OCI-LY7 (cell line): ENCODE results near the gene MEGF6. TPM values are rescaled to one million over a fixed set of nuclear protein-coding genes. Genes with fewer than 3 reads are reported as not detected.

Experiments
- BruUV-seq: library from RNA; stranded (reverse); fragments of 400-500 nt; replicated peaks from 2 replicates; lab custom pipeline; 2021; lab: Mats Ljungman, UMichigan
- CTCF ChIA-PET: fragments of 300-600 bp; sonication (Branson Sonifier 250); formaldehyde crosslinking; loops from one replicate; lab custom pipeline; 2022; ENCODE audit warnings: antibody characterized with exemption; ENCODE audit not compliant: unreplicated experiment; lab: Charles Lee
- POLR2A ChIA-PET: fragments of 300-600 bp; sonication (Branson Sonifier 250); formaldehyde crosslinking; loops from one replicate; lab custom pipeline; 2022; ENCODE audit warnings: antibody characterized with exemption; lab: Charles Lee
- DNase-seq: peaks from one replicate; pipeline ENCODE4 v3.0.0-alpha.2; 2015; ENCODE audit warnings: low spot score
- H2AFZ ChIP-seq: fragments of 200-600 bp; sonication (generic), shearing (Covaris generic); 2 replicates; pipeline ENCODE4 v1.6.1; 2014; ENCODE audit warnings: mild to moderate bottlenecking, antibody characterized with exemption, low read length, moderate library complexity
- H3K27ac ChIP-seq: fragments of 200-600 bp; sonication (generic); 2 replicates; pipeline ENCODE4 v1.5.1; 2014; ENCODE audit warnings: mixed run types, low read depth, mild to moderate bottlenecking, moderate library complexity, low read length, inconsistent platforms; ENCODE audit not compliant: poor library complexity, severe bottlenecking
- H3K36me3 ChIP-seq: fragments of 200-600 bp; sonication (generic); 2 replicates; pipeline ENCODE4 v1.6.1; 2014; ENCODE audit warnings: mild to moderate bottlenecking, antibody characterized with exemption, low read length, moderate library complexity, mixed read lengths; ENCODE audit not compliant: insufficient read depth
- H3K4me1 ChIP-seq: fragments of 200-600 bp; sonication (generic); 2 replicates; pipeline ENCODE4 v1.5.1; 2014; ENCODE audit warnings: mild to moderate bottlenecking, low read length; ENCODE audit not compliant: insufficient read depth, poor library complexity, severe bottlenecking
- H3K4me2 ChIP-seq: fragments of 200-600 bp; sonication (generic); 2 replicates; pipeline ENCODE4 v1.6.1; 2014; ENCODE audit warnings: mild to moderate bottlenecking, low read length
- H3K4me3 ChIP-seq: fragments of 200-600 bp; sonication (generic); 2 replicates; pipeline ENCODE4 v1.5.1; 2014; ENCODE audit warnings: mild to moderate bottlenecking, low read depth, low read length; ENCODE audit not compliant: poor library complexity, severe bottlenecking
- H3K79me2 ChIP-seq: fragments of 200-600 bp; sonication (generic); 2 replicates; pipeline ENCODE4 v1.6.1; 2016; ENCODE audit warnings: low read depth, mild to moderate bottlenecking, low read length, moderate library complexity, mixed read lengths; ENCODE audit not compliant: insufficient read depth
- H3K9me2 ChIP-seq: fragments of 200-600 bp; sonication (generic); 2 replicates; pipeline ENCODE4 v1.6.1; 2016; ENCODE audit warnings: mild to moderate bottlenecking, low read length, mixed read lengths; ENCODE audit not compliant: insufficient read depth
- H3K9me3 ChIP-seq: fragments of 200-600 bp; sonication (generic); 2 replicates; pipeline ENCODE4 v1.6.1; 2014; ENCODE audit warnings: mild to moderate bottlenecking, mixed run types, low read length, mixed read lengths
- H4K20me1 ChIP-seq: fragments of 200-600 bp; sonication (generic); 2 replicates; pipeline ENCODE4 v1.6.1; 2014; ENCODE audit warnings: mild to moderate bottlenecking, antibody characterized with exemption, low read length, moderate library complexity, mixed read lengths; ENCODE audit not compliant: insufficient read depth
- CTCF ChIP-seq: fragments of 200-600 bp; sonication (generic); conservative IDR thresholded peaks from 2 replicates; pipeline ENCODE4 v1.5.1; 2014; ENCODE audit warnings: mild to moderate bottlenecking, antibody characterized with exemption, low read length, moderate library complexity, mixed read lengths
- EZH2phosphoT487 ChIP-seq: fragments of 200-600 bp; sonication (generic); IDR thresholded peaks from 2 replicates; pipeline ENCODE4 v1.6.1; 2018; ENCODE audit warnings: low read depth, borderline replicate concordance, mild to moderate bottlenecking, mixed run types, antibody characterized with exemption, low read length, moderate library complexity, mixed read lengths
- intact Hi-C: fragments of 100-400 bp; cut with micrococcal nuclease; formaldehyde crosslinking; loops from one replicate; pipeline ENCODE4 v1.10.0; 2022; ENCODE audit not compliant: unreplicated experiment
- total RNA-seq, 2 experiments: library from RNA; depleted of rRNA in 1 of 2; stranded (reverse); fragments of >200 nt in 1 of 2; shearing (Covaris generic) in 1 of 2; gene quantifications; 2 replicates each; pipeline ENCODE4 v1.2.3, GENCODE V29; 2014 to 2022

The MEGF6 gene
- total RNA-seq, 2 experiments from 2014 or later: 0.15 to 0.32 TPM

DNA sequence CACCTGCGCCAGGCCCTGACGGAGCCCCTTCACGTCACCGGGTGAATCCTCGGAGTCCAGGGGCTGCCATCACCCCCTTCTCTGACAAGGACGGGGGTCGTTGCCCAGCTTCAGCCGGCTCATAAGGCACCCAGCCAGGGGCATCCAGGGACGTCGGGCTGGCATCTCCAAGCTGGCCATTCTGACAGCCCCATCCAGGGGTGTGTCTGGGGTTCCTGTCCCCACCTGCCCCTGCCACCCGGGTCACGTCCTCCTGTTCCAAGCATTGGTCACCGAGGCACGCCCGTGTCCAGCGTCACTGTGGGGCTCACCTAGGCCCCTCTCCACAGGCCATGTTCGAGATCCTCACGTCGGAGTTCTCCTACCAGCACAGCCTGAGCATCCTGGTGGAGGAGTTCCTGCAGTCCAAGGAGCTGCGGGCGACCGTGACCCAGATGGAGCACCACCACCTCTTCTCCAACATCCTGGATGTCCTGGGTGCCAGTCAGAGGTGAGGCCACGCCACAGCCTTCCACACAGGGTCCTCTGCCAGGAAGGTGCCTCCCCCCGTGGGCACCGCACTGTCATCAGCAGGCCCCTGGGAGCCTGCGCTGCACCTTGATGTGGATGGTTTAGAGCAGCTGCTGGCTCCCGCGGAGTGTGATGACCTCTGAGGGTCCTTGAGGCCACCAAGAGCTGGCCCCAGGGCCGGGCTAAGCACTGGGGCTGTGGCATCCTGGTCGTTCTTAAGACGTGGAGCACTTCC lies 142.0 kb downstream of the MEGF6 start:
- Histone ChIP-seq H3K79me2 (no peaks in the 10 kb centered on the region), H3K4me2 (no peak overlapping the region), H3K9me3 (no peaks in the 10 kb centered on the region), H3K36me3 (no peaks in the 10 kb centered on the region), H3K27ac (no peak overlapping the region), H2AFZ (no peak overlapping the region), H4K20me1 (no peaks in the 10 kb centered on the region), H3K9me2 (no peaks in the 10 kb centered on the region), H3K4me1 (no peaks in the 10 kb centered on the region), H3K4me3 (no peak overlapping the region)
- no TSS peak for BruUV-seq
- POLR2A ChIA-PET: interaction anchor here (0.6 kb wide), 1 partner anchor 16 kb away, joined by 3 read pairs; no protein-coding TSS in a partner anchor
- DNase-seq: no peak
- CTCF ChIA-PET: interaction anchor here (0.6 kb wide), 1 partner anchor 293 kb away, joined by 3 read pairs; no protein-coding TSS in a partner anchor
- TF ChIP-seq CTCF (no peak), EZH2phosphoT487 (no peak)
- intact Hi-C loops: no loop called here

- Histone ChIP-seq H3K9me3 (no peaks in the 10 kb centered on the region), H3K4me3 (no peak overlapping the region), H3K9me2 (no peaks in the 10 kb centered on the region), H2AFZ (no peak overlapping the region), H3K4me2 (no peak overlapping the region), H4K20me1 (no peaks in the 10 kb centered on the region), H3K36me3 (no peaks in the 10 kb centered on the region), H3K79me2 (no peaks in the 10 kb centered on the region), H3K4me1 (no peaks in the 10 kb centered on the region), H3K27ac (no peak overlapping the region)
- POLR2A ChIA-PET: no interaction called here
- intact Hi-C loops: no loop called here
- BruUV-seq: no TSS peak
- DNase-seq: no peak
- TF ChIP-seq CTCF (no peak), EZH2phosphoT487 (no peak)
- CTCF ChIA-PET: no interaction called here
Observed at GRCh38 chr1:3468236-3469103, 142.8 kb downstream of the MEGF6 start.
